OCI-M2 (cell line): Measurements from ENCODE around the gene NKX2-3.

Experiments used
- DNase-seq: peaks from one replicate; lab custom pipeline; 2025; ENCODE audit not compliant: unreplicated experiment; lab: John Stamatoyannopoulos, UW

The NKX2-3 gene

GRCh38 chr10:99573790-99574189 lies 41.0 kb downstream of the NKX2-3 start:
- DNase-seq = no peak

GRCh38 chr10:99579971-99580370 lies 47.2 kb downstream of the NKX2-3 start:
- DNase-seq = no peak

- no peak for DNase-seq
Measured at GRCh38 chr10:99582255-99582770, 49.6 kb downstream of the NKX2-3 start.

- DNase-seq = no peak
Measured at GRCh38 chr10:99583687-99584086, 50.9 kb downstream of the NKX2-3 start.
